ENCODE measurements around the gene AP2A1.
A peak's percentile ranks its signal among the peaks of the same experiment; 100 is the strongest.

The AP2A1 gene

DNA sequence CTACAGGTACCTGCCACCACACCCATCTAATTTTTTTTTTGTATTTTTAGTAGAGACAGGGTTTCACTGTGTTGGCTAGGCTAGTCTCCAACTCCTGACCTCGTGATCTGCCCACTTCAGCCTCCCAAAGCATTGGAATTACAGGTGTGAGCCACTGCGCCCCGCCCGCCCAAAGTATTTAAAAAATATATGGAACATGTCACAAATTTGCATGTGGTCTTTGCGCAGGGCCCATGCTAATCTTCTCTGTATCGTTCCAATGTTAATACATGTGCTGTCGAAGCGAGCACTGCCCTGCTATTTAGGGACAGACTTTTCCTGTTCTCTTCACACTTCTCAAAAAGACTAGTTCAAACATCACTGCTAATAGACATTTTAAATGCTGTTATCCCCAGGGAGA, 2.5 kb upstream of the AP2A1 start:
- TF ChIP-seq OSR1 (CRISPR knock-in tag; IDR thresholded peaks at IDR 0.05), result no peak
- no peak for TF ChIP-seq ESRRG (CRISPR knock-in tag; IDR thresholded peaks at IDR 0.05)
- no peak for TF ChIP-seq RARB (CRISPR knock-in tag; IDR thresholded peaks at IDR 0.05)
- TF ChIP-seq, protein P1, sequence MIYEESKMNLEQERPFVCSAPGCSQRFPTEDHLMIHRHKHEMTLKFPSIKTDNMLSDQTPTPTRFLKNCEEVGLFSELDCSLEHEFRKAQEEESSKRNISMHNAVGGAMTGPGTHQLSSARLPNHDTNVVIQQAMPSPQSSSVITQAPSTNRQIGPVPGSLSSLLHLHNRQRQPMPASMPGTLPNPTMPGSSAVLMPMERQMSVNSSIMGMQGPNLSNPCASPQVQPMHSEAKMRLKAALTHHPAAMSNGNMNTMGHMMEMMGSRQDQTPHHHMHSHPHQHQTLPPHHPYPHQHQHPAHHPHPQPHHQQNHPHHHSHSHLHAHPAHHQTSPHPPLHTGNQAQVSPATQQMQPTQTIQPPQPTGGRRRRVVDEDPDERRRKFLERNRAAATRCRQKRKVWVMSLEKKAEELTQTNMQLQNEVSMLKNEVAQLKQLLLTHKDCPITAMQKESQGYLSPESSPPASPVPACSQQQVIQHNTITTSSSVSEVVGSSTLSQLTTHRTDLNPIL (CRISPR knock-in tag; IDR thresholded peaks at IDR 0.05; ENCODE audit: low read depth), result no peak
- TF ChIP-seq, protein P2, sequence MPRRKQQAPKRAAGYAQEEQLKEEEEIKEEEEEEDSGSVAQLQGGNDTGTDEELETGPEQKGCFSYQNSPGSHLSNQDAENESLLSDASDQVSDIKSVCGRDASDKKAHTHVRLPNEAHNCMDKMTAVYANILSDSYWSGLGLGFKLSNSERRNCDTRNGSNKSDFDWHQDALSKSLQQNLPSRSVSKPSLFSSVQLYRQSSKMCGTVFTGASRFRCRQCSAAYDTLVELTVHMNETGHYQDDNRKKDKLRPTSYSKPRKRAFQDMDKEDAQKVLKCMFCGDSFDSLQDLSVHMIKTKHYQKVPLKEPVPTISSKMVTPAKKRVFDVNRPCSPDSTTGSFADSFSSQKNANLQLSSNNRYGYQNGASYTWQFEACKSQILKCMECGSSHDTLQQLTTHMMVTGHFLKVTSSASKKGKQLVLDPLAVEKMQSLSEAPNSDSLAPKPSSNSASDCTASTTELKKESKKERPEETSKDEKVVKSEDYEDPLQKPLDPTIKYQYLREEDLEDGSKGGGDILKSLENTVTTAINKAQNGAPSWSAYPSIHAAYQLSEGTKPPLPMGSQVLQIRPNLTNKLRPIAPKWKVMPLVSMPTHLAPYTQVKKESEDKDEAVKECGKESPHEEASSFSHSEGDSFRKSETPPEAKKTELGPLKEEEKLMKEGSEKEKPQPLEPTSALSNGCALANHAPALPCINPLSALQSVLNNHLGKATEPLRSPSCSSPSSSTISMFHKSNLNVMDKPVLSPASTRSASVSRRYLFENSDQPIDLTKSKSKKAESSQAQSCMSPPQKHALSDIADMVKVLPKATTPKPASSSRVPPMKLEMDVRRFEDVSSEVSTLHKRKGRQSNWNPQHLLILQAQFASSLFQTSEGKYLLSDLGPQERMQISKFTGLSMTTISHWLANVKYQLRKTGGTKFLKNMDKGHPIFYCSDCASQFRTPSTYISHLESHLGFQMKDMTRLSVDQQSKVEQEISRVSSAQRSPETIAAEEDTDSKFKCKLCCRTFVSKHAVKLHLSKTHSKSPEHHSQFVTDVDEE (CRISPR knock-in tag; IDR thresholded peaks at IDR 0.05), result no peak
- TF ChIP-seq GLIS3 (CRISPR knock-in tag; IDR thresholded peaks at IDR 0.05), result no peak
- TF ChIP-seq CSDC2 (CRISPR knock-in tag; IDR thresholded peaks at IDR 0.05), result no peak
- no peak for TF ChIP-seq ISL1 (CRISPR knock-in tag; IDR thresholded peaks at IDR 0.05)
- TF ChIP-seq ARNTL (CRISPR knock-in tag; IDR thresholded peaks at IDR 0.05; ENCODE audit: borderline replicate concordance, low read depth), result no peak
- TF ChIP-seq TOX (CRISPR knock-in tag; IDR thresholded peaks at IDR 0.05; ENCODE audit: borderline replicate concordance), result no peak
- TF ChIP-seq, protein P3, sequence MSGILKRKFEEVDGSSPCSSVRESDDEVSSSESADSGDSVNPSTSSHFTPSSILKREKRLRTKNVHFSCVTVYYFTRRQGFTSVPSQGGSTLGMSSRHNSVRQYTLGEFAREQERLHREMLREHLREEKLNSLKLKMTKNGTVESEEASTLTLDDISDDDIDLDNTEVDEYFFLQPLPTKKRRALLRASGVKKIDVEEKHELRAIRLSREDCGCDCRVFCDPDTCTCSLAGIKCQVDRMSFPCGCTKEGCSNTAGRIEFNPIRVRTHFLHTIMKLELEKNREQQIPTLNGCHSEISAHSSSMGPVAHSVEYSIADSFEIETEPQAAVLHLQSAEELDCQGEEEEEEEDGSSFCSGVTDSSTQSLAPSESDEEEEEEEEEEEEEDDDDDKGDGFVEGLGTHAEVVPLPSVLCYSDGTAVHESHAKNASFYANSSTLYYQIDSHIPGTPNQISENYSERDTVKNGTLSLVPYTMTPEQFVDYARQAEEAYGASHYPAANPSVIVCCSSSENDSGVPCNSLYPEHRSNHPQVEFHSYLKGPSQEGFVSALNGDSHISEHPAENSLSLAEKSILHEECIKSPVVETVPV (CRISPR knock-in tag; IDR thresholded peaks at IDR 0.05), result no peak
- TF ChIP-seq PPARA (CRISPR knock-in tag; IDR thresholded peaks at IDR 0.05; ENCODE audit: borderline replicate concordance), result no peak
- TF ChIP-seq, protein P4, sequence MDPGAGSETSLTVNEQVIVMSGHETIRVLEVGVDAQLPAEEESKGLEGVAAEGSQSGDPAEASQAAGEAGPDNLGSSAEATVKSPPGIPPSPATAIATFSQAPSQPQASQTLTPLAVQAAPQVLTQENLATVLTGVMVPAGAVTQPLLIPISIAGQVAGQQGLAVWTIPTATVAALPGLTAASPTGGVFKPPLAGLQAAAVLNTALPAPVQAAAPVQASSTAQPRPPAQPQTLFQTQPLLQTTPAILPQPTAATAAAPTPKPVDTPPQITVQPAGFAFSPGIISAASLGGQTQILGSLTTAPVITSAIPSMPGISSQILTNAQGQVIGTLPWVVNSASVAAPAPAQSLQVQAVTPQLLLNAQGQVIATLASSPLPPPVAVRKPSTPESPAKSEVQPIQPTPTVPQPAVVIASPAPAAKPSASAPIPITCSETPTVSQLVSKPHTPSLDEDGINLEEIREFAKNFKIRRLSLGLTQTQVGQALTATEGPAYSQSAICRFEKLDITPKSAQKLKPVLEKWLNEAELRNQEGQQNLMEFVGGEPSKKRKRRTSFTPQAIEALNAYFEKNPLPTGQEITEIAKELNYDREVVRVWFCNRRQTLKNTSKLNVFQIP (CRISPR knock-in tag; IDR thresholded peaks at IDR 0.05; ENCODE audit: borderline replicate concordance, low read depth), result no peak
- no peak for TF ChIP-seq BACH2 (CRISPR knock-in tag; IDR thresholded peaks at IDR 0.05; ENCODE audit: borderline replicate concordance)
- TF ChIP-seq ZFP30 (CRISPR knock-in tag; IDR thresholded peaks at IDR 0.05), result no peak
- no peak for TF ChIP-seq ZNF565 (CRISPR knock-in tag; conservative IDR thresholded peaks at IDR 0.05; ENCODE audit: low read depth)
- TF ChIP-seq ZC3H10 (CRISPR knock-in tag; IDR thresholded peaks at IDR 0.05), result no peak
- no peak for TF ChIP-seq SNAI2 (CRISPR knock-in tag; IDR thresholded peaks at IDR 0.05)
- TF ChIP-seq ZFP3 (CRISPR knock-in tag; IDR thresholded peaks at IDR 0.05), result no peak
- ATAC-seq, result no peak

DNA sequence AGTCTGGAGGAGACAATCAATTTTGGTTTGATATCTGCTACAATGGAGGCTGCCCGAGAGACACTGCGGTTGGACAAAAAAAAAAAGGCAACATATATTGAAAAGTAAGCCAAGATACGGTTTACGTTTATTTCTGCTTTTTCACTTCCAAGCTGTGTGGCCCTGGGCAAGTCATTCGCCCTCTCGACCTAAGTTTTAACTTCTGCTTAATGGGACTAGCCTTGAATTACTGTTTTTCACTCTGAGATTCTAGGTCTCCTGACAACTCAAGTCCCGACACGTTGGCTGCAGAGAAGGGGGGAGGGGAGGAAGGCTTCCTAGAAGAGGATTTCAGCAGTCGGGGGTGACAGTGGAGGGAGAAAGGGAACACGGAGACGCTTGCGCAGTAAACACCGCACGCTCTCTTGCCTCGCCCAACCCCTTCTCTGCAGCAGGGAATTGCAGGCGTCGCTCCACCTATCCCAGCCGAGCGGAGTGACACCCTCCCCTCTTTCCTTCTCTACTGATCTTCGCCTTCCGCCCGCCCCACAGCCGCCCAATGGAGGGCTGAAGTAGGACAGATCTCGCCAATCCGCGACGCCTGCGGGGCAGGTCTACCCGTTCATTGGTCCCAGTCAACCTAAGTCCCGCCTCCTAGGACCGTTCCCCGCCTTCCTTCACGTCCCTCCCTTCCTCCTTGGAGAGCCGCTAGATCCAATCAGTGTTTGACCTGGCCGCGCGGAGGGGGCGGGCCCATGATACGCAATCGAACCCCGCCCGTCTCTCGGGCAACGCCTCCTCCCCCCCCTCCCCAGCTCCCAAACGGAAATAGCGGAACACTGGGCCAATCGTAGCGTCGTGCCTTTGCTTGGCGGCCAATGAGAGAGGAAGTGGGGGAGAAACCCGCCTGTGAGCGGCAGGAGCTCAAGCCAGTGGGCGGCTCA, 533 bp upstream of the AP2A1 start:
- TF ChIP-seq ZNF70 (CRISPR knock-in tag; IDR thresholded peaks at IDR 0.05), result no peak
- no peak for TF ChIP-seq ARNTL (CRISPR knock-in tag; IDR thresholded peaks at IDR 0.05; ENCODE audit: borderline replicate concordance, low read depth)
- TF ChIP-seq TCF4 (CRISPR knock-in tag; IDR thresholded peaks at IDR 0.05; ENCODE audit: borderline replicate concordance), result no peak
- TF ChIP-seq GLIS3 (CRISPR knock-in tag; IDR thresholded peaks at IDR 0.05), result no peak
- TF ChIP-seq, protein P5, sequence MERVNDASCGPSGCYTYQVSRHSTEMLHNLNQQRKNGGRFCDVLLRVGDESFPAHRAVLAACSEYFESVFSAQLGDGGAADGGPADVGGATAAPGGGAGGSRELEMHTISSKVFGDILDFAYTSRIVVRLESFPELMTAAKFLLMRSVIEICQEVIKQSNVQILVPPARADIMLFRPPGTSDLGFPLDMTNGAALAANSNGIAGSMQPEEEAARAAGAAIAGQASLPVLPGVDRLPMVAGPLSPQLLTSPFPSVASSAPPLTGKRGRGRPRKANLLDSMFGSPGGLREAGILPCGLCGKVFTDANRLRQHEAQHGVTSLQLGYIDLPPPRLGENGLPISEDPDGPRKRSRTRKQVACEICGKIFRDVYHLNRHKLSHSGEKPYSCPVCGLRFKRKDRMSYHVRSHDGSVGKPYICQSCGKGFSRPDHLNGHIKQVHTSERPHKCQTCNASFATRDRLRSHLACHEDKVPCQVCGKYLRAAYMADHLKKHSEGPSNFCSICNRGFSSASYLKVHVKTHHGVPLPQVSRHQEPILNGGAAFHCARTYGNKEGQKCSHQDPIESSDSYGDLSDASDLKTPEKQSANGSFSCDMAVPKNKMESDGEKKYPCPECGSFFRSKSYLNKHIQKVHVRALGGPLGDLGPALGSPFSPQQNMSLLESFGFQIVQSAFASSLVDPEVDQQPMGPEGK (CRISPR knock-in tag; IDR thresholded peaks at IDR 0.05; ENCODE audit: borderline replicate concordance), result no peak
- TF ChIP-seq TOX (CRISPR knock-in tag; IDR thresholded peaks at IDR 0.05; ENCODE audit: borderline replicate concordance), result no peak
- no peak for TF ChIP-seq ESRRG (CRISPR knock-in tag; IDR thresholded peaks at IDR 0.05)
- no peak for TF ChIP-seq BACH2 (CRISPR knock-in tag; IDR thresholded peaks at IDR 0.05; ENCODE audit: borderline replicate concordance)
- TF ChIP-seq OSR1 (CRISPR knock-in tag; IDR thresholded peaks at IDR 0.05), result no peak
- TF ChIP-seq ISL1 (CRISPR knock-in tag; IDR thresholded peaks at IDR 0.05), result no peak
- TF ChIP-seq, protein P3 (CRISPR knock-in tag; IDR thresholded peaks at IDR 0.05), result no peak
- TF ChIP-seq, protein P4 (CRISPR knock-in tag; IDR thresholded peaks at IDR 0.05; ENCODE audit: borderline replicate concordance, low read depth), result no peak
- TF ChIP-seq CSDC2 (CRISPR knock-in tag; IDR thresholded peaks at IDR 0.05), result no peak
- TF ChIP-seq ZNF565 (CRISPR knock-in tag; conservative IDR thresholded peaks at IDR 0.05; ENCODE audit: low read depth), result no peak
- TF ChIP-seq RARB (CRISPR knock-in tag; IDR thresholded peaks at IDR 0.05), result no peak
- no peak for TF ChIP-seq ZFP3 (CRISPR knock-in tag; IDR thresholded peaks at IDR 0.05)
- no peak for TF ChIP-seq ZNF8 (CRISPR knock-in tag; IDR thresholded peaks at IDR 0.05)
- ATAC-seq, result peak; percentile 97

Measured in SK-N-SH treated with all-trans-retinoic acid at 6 μM for 48 hours (cell line).